ENCODE measurements around the gene TMA7. TPM values are rescaled to one million over a fixed set of nuclear protein-coding genes. Genes with fewer than 3 reads are reported as not detected.
"Not testable (repeated sequence)": the region's sequence is repeated elsewhere in the genome, so short reads cannot be mapped to it uniquely, and the experiment has no call there.

The TMA7 gene
- total RNA-seq: 69.3 TPM

GRCh38 chr3:48439820-48440589, at the start of gene TMA7, which contains the start of gene CCDC51:
Gene TMA7 (plus strand): TSS chr3:48440257. CDS start chr3:48440297, 40 bp downstream.
Gene CCDC51 (minus strand): TSS chr3:48440119. CDS start chr3:48435128, 4,991 bp downstream.
- peak; percentile 98 for DNase-seq (ENCODE audit: low spot score)
- ATAC-seq: peak; percentile 94

- DNase-seq (ENCODE audit: low spot score): no peak
- ATAC-seq: no peak
These were observed 45.7 kb upstream of the TMA7 start for GRCh38 chr3:48394391-48394790.

GRCh38 chr3:48395714-48396113, 44.3 kb upstream of the TMA7 start:
- no peak for DNase-seq (ENCODE audit: low spot score)
- no peak for ATAC-seq

DNA sequence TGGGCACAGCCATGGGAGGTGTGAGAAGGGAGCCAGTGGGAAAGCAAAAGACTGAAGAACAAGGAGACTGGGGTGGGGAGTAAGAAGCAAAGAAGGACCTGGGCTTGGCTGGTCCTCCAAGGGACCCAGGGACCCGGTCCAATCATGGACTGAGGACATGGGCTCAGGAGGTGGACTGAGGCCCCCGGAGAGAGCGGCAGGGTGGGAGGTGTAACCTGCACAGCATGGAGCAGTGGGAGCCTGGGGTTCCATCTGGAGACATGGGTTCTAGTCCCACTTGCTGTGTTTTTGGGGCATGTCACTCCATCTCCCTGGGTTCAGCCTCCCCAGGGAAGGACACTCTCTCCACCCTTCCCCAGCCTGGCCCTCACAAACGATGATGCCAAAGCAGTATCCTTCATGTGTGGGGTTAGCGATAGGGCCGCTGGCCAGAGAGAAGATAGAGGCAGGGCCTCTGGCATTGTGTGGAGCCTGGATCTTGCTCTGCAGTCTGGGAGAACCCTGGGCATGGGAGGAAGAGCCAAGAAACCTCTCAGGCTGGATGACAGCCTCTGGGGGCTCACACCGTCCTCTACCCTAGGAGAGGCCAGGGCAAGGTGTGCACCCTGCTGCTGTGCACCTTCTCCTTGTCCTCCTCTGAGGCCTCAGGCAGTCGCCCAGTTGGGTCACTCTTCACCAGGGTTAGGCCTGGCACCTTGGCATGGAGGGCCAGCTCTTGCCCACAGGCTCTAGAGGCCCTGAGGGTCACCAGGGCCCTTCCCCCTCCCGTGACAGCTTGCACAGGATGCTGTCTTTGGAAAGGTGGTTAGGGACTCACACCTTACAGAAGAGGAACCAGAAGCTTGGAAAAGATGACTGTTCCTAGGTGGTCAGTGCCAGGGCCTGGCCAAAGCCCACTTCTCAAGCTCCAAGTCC, 42.0 kb upstream of the TMA7 start:
- peak; percentile 20 for ATAC-seq
- DNase-seq (ENCODE audit: low spot score): no peak

- peak; percentile 50 for DNase-seq (ENCODE audit: low spot score)
These were observed 41.2 kb upstream of the TMA7 start for GRCh38 chr3:48398701-48399386.

GRCh38 chr3:48399387-48400172, 40.5 kb upstream of the TMA7 start:
- DNase-seq (ENCODE audit: low spot score) (no peak), ATAC-seq (peak; percentile 14)

More at GRCh38 chr3:48398701-48399386, 41.2 kb upstream of the TMA7 start:
- ATAC-seq: peak; percentile 33

DNA sequence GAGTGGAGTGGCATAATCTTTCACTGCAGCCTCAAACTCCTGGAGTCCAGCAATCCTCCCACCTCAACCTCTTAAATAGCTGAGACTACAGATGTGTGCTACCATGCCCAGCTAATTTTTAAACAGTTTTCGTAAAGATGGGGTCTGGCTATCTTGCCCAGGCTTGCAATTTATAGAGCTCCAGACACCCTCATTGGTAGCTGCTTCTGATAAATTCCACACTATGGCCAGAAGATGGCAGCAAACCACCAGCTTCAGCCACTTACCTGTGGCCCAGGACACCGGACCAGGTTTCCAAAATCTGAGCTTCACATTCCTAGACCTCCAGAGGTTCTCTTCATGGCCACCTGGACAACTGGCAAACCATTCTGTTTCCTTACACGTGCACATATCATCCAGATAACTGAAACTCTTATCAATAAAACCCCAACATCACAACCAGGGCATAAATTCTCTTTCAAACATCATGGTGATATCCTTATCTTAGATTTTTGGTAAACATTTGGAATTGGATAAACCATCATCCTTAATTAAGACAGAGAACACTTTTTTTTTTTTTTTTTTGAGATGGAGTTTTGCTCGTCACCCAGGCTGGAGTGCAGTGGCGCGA, 39.1 kb upstream of the TMA7 start:
- DNase-seq (ENCODE audit: low spot score) (peak; percentile 69), ATAC-seq (peak; percentile 67)

GRCh38 chr3:48401434-48401901, 38.6 kb upstream of the TMA7 start:
- not testable (repeated sequence) for DNase-seq (ENCODE audit: low spot score); ATAC-seq

DNA sequence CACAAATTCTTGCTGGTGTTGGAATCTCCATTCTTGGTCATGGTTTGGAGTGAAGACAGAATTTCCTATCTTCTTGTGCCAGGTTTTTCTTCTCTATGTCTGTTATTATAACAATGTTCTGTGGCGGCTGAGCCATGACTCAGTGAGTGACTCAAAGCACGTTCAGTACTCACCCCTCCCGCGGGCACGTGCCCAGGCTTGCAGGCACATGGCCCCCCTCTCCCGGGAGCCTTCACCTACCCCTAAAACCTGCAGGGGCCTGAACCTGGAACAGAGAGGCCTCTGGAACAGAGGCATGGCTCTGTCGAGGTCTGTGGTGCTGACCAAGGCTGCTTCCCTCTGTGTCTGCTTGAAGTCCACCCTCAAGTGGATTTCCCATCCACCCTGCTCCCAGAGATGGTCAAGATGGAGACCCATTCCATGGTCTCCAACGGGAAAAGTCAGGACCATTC, 37.8 kb upstream of the TMA7 start:
- no peak for DNase-seq (ENCODE audit: low spot score)
- ATAC-seq: no peak

- ATAC-seq (no peak), DNase-seq (ENCODE audit: low spot score) (no peak)
These were observed 37.1 kb upstream of the TMA7 start for GRCh38 chr3:48402907-48403306.

GRCh38 chr3:48403533-48404439, 36.3 kb upstream of the TMA7 start:
- DNase-seq (ENCODE audit: low spot score) (no peak), ATAC-seq (no peak)

DNA sequence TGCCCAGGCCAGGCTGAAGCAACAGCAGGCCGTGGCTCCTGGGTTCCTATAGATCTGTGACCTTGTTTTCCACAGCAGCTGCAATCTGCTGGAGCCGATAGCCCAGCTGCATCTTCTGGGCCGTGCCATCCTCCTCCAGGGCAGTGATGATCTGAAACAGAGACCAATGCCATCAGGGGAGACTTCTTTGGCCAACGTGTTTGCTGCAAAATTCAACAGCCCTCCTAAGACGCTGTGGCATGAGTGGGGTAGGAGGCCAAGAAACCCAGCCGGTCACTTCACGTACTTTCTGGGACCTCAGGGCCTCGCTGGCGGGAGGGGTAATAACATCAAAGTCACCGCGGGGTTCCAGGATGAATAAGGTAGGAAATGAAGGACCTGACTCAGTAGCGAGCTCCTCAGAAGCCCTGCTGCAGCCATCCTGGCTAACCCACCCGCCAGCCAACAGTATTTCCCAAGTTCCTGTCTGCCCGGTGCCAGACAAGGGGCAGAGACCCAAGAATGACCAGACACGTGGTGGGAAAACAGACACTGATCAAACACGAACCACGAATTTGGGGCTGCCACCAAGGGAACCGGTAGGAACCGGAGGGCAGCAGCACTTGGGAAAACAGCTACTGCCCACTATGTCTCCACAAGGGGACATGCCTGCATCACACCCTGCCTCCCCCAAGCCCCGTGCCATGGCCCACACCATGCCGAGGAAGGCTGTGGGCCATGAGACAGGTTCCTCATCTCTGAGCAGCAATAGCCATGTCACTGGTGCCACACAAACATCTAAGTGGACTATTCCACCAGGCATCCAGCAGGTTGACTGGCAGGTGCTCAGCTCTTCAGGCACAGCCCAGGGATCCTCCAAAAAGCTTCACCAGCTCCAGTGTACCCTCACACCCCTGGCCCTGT, 35.4 kb upstream of the TMA7 start:
- ATAC-seq: peak; percentile 4
- DNase-seq (ENCODE audit: low spot score): peak; percentile 44

GRCh38 chr3:48405343-48405881, 34.6 kb upstream of the TMA7 start:
- ATAC-seq (peak; percentile 12), DNase-seq (ENCODE audit: low spot score) (peak; percentile 48)

DNA sequence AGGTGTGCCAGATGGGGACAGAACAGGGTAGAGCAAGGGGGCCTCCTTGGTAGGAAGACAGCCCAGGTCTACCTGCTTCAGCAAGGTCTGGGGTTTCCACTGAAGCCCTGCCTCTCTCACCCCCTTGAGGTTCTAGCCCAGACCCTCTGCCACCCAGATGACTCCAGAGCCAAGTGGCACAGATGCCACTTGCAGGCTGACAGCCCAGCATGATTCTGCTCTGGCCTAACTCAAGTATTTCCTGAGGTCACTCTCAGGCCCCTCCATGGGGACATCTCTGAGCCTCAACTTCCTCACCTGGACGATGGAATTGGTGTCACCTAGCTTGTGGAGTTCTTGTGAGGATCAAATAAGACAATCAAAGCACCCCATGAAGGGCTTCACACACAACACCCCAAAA, 34.1 kb upstream of the TMA7 start:
- ATAC-seq (no peak), DNase-seq (ENCODE audit: low spot score) (no peak)

DNA sequence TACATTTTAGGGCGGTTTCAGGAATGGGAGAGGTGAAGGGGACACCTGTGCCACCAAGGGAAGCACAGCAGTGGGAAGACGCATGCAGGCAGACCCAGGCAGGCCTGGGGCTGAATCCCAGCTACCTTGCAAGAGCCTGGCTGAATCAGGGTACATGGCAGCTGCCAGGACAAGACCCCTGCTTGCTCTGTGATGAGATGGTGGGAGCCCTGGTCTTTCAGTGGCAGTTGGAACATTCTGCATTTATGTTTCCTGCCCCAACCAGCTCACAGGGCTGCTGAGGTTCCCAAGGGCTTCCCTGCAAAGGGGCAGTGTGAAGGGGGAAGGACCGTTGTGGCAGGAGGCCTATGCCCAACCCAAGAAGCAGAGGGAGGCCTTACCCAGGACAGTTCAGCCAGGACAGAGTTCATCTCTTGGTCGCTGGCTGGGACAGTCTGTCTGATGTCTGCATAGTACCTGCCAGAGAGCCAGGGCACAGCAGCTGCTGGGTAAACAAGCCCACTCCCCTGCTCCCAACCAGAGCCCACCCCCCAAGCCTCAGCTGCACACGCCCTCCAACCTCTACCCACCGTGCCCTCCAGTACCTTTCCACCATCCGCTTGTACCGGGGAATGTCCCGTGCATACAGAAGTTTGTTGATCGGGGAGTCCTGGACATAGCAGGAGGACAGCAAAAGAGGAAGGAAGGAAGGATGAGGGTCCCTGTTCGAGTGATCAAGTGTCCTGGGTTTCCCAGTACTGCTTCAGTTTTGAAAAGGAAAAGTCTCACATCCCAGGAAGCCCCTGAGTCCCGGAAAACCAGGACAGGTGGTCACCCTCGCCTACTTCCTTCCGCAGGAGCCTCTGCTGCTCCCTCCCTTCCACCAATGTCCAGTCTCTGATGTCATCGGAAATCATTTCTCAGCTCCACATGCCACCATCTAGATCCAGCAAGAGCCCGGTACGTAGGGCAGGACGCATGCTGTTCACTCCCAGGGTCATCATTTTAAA, 33.3 kb upstream of the TMA7 start:
- peak; percentile 44 for DNase-seq (ENCODE audit: low spot score)
- ATAC-seq: peak; percentile 10

DNA sequence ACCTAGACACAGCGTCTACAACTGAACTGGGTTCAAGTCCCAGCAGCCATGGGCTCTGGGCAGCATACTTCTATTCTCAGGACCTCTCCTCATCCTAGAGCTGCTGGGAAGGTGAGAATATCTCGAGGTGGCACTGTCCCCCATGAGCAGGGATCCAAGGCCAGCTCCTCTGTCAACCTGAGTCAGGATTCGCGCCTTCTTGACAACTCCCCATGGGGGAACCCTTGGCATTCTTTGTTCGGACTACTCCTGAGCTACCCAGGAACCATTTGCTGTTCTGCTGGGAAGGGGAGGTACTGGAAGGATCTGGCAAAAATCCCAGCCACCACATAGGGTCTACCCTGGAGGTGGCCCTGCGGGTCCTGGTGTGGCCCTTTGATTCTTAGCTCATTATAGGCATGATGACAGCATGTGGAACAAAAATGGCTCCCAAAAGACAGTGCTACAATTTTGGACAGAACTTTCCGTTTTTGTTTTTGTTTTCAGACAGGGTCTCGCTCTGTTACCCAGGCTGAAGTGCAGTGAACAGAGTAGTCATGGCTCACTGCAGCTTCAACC, 32.4 kb upstream of the TMA7 start:
- DNase-seq (ENCODE audit: low spot score) (no peak), ATAC-seq (no peak)

Data from left lobe of liver (tissue), 2 donors.